ENCODE measurements around the gene RBM10.

The RBM10 gene

GRCh38 chrX:47218920-47219815, 74.1 kb downstream of the RBM10 start:
- peak; percentile 66 for DNase-seq

- DNase-seq, result no peak
Observed at GRCh38 chrX:47221756-47222155, 76.7 kb downstream of the RBM10 start.

DNA sequence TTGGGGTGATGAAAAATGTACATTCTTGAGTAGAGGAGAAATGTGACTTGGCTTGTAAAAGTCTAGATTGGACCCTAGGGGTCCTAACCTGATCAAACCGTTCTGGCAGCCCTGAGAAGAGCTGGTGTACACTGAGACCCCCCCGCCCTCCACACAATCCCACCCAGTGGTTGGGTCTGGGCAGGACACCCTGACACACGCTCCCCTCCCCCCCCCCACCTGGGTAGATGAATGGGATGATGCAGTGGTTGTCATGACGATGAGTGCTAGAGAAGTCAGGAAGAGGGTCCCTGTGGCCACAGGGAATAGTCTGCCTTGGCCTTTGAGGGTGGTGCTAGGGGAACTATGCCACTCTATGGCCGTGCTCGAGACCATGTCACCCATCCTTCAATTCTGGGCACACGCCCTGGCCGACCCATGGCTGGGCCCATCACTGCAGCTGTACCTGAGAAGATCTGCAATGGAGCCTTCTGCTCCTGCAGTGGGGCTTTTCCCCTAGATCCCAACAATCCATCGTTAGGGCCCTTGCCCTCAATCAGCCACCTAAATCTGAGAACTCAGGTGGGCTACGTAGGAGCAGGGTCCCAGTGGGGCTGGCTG, 77.8 kb downstream of the RBM10 start:
- DNase-seq, result no peak

GRCh38 chrX:47223476-47224250, 78.6 kb downstream of the RBM10 start:
- no peak for DNase-seq

DNA sequence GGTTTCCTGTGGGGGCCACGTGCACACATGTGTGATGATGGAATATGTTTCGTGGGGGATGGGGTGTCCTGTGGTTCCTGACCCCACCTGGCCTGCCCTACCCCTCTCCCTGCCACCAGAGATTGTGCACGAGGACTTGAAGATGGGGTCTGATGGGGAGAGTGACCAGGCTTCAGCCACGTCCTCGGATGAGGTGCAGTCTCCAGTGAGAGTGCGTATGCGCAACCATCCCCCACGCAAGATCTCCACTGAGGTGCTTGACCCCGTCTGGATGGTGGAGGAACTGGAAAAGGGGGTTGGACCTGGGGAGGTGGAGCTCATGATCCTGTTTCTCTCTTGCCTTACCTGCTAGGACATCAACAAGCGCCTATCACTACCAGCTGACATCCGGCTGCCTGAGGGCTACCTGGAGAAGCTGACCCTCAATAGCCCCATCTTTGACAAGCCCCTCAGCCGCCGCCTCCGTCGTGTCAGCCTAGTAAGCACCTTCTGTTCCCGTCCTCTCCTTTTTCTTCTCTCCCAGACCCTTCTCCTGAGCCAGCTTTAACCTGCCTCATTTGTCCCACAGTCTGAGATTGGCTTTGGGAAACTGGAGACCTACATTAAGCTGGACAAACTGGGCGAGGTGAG, 79.4 kb downstream of the RBM10 start:
- no peak for DNase-seq

- DNase-seq, result no peak
Observed at GRCh38 chrX:47224896-47225290, 79.9 kb downstream of the RBM10 start.

DNA sequence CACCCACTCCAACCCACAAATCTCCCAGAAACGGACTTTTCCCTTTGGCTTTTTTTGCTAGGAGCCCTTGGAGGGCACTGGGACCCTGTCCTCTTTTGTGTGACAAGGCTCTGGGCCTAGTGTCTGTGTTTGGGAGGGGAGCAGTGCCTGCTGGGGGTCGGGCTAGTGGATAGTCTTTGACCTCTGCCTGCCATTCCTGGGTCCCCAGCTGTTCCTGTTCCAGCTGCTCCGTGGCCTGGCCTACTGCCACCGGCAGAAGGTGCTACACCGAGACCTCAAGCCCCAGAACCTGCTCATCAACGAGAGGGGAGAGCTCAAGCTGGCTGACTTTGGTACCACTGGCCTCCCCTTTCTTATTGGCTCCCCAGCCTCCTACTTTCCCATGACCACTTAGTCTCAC, 81.0 kb downstream of the RBM10 start:
- no peak for DNase-seq

DNA sequence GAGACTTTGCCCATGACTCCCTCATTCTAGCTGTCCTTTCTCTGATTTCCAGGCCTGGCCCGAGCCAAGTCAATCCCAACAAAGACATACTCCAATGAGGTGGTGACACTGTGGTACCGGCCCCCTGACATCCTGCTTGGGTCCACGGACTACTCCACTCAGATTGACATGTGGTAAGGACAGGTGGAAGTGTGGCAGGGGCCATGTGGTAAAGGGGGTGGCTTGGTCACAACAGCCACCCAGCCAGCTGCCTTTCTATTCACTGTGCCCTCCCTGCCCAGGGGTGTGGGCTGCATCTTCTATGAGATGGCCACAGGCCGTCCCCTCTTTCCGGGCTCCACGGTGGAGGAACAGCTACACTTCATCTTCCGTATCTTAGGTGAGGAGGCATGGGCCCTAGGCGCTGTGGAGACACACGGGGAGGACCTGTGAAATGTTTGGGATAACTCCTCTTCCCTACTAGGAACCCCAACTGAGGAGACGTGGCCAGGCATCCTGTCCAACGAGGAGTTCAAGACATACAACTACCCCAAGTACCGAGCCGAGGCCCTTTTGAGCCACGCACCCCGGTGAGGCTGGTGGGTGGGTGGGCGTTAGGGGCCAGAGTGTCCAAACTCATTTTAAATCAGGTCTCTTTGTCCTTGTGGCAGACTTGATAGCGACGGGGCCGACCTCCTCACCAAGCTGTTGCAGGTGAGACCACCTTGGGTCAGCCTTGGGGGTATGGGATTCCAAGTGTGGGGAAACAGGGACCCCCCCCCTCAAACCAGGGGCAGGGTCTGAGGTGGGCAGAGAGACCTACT, 81.7 kb downstream of the RBM10 start:
- no peak for DNase-seq

DNA sequence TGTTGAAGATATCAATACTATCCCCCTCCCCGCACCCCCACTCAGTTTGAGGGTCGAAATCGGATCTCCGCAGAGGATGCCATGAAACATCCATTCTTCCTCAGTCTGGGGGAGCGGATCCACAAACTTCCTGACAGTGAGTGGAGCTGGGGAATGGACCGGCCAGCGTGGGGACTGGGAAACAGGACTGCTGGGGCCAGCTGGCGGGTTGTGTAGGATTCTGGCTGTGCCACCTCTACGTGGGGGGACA, 82.2 kb downstream of the RBM10 start:
- DNase-seq, result no peak

DNA sequence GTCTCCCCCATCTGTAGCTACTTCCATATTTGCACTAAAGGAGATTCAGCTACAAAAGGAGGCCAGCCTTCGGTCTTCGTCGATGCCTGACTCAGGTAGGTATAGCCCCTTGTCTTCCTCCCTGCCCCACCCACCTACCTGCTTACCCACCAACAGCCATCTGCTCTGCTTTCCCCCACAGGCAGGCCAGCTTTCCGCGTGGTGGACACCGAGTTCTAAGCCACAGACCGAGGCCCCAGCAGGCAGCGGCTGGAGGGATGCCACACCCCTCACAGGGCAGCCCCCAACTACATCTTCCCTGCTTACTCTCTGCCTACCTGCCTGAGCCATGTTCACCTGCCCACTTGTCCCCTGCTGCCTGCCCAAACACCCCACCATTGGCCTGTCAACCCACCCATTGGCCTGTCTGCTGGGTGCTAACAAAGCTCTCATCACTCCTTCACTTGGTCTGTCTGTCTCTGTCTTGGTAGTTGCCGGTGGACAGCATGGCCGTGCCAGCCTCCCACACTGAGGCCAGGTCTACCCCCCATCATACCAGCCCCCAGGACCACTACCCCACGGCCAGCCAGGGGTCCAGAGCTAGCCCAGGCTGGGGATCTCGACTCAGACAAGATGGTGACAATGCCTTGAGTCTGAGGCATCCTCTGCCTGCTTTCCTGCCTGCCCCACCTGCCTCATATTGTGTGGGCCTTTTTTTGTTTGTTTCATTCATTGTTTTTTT, 83.7 kb downstream of the RBM10 start:
- DNase-seq, result no peak

- DNase-seq, result no peak
Observed at GRCh38 chrX:47229427-47229826, 84.4 kb downstream of the RBM10 start.

DNA sequence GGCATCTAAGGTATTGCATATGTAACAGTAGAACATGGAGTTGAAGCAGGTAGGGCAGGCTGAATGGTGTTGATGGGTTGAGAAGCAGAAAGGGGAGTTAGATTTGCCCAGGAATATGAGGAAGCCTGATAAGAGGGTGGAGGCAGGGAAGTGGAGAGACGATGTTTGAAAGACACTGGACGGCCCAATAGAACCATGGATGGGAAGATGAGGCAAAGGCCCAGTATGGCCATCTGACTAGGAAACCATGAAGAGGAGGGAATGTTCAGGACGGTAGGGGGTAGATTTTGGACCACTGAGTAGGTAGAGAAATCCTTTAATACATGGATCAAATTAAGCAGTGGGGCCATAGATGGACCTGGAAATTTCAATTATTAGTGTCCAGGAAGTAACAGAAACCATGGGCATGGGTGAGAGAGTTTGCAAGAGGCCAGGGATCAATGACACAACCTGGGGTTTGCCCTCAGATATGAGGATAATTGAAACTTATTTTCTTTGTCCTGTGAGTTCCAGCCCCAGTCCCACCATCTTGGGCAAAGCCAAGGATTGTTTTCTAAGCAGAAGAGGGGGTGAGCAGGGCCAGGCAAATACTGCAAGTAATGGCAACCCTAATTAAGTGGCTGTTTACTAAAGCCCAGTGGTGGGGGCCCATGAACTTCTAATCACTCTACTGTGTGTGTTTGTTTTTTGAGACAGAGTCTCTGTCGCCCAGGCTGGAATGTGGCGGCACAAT, 85.3 kb downstream of the RBM10 start:
- DNase-seq, result no peak

DNA sequence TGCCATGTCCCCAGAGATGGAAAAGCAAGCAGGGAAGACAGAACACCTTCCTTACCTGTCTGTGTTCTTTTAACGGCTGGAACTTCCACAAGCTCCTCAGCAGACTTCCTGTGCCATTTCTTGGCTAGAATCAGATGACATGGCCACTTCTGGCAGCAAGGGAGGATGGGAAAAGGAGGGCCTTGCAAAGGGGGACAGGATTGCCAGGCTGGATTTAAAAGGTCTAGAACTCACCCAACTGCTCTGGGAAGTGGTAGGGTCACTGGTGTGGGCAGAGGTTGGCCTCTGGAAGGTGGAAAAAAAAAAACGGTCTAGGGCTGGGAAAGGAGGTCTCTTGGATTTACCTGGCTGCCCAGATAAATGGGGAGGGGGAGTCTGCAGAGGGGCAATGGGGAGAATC, 86.1 kb downstream of the RBM10 start:
- DNase-seq, result no peak

DNA sequence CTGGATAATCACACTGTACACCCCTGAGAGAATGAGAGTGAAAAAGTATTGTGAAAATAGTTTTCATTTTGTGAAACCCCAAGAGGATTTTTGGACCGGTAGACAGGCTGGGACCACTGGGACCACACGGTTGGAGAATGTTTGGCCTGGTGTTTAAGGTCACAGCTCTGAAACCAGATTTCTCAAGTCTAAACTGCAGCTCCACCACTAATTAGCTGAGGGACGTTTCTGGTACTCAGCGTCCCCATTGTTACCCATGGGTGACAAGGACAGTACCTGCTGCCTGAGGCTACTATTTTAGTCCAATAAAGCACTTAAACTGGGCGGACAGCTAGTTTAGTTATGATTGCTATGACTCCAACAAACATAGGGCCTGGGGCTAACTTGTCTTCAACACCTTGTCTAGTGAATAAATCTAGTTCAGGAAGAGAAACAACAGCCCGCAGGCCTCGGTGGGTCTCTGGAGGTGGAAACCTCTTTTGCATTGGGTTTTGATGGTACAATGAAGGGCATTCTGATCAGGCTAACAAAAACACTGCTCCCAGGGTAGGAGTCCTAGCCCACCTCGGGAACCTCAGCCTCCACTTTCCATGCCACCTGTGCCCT, 87.3 kb downstream of the RBM10 start:
- DNase-seq, result no peak

- DNase-seq, result peak; percentile 87
Observed at GRCh38 chrX:47232803-47233332, 87.8 kb downstream of the RBM10 start, which contains the start of gene USP11. Gene USP11, plus strand, starts transcription at chrX:47233009. Its CDS starts 35 bp downstream, at chrX:47233044.

- peak; percentile 97 for DNase-seq
Observed at GRCh38 chrX:47233333-47234113, 88.5 kb downstream of the RBM10 start.

DNA sequence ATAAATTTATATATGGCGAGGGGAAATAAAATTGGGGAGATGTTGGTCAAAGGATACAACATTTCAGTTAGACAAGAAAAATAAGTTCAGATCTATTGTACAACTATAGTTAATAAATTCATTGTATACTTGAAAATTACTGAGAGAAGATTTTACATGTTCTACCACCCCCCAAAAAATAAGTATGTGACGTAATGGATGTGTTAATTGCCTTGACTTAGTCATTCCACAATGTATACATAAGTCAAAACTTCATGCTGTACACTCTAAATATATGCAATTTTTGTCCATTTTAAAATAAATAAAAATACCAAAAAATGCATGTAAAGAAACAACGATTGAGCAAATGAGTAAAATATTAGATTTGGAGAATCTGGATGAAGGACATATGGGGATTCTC, 89.6 kb downstream of the RBM10 start:
- no peak for DNase-seq

- DNase-seq, result no peak
Observed at GRCh38 chrX:47235691-47236103, 90.7 kb downstream of the RBM10 start.

Measured in hematopoietic multipotent progenitor cell treated with erythropoietin and hydrocortisone succinate and interleukin-3 and kit ligand, for 4 days (in vitro differentiated cells).